Stimulated activated CD4-positive, alpha-beta T cell treated with anti-CD3 and anti-CD28 coated beads, Interleukin-4, amount 100 ng/mL, for 4 hours (primary cell): Measurements from ENCODE around the gene FHL2.
A peak's percentile ranks its signal among the peaks of the same experiment; 100 is the strongest.

Experiments used
- DNase-seq, 2 experiments: peaks; one replicate each; pipeline ENCODE4 v3.0.0-alpha.2; 2020

Gene FHL2

DNA sequence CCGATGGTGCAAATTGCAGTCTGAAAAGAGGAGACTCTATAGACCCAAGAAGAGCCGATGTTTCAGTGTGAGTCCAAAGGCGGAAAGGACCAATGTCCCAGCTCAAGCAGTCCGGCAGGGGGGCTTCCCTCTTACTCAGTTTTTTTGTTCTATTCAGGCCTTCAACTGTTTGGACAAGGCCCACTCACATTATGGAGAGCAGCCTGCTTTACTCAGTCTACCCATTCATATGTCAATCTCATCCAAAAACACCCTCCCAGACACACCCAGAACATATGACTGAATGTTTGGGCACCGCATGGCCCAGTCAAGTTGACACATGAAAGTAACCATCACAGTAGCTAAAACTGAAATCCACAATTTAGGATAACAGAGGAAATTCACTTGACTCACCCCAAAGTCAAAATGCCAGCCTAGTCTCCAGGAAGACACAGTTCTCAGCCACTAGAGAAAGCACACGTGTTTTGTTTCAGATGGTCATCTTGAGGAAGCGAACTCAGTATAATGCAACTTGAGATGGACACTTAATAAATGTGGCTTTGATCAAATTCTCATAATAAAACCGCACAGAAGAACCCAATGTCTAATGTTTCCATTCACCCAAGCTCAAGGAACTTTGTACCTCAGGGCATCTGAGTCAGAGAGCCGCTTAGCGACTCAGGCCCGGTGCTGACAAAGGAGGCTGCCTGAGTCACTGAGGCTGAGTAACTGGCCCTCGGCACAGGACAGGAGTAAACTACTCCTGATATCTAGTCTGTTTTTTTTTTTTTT lies 2.4 kb downstream of the FHL2 start:
- DNase-seq, result peak; percentile 32 to 75

- DNase-seq, result no peak
These were observed 3.2 kb downstream of the FHL2 start for GRCh38 chr2:105395691-105396090.

GRCh38 chr2:105394951-105395611 lies 3.8 kb downstream of the FHL2 start:
- DNase-seq, result no peak

- DNase-seq, result no peak
These were observed 5.3 kb downstream of the FHL2 start for GRCh38 chr2:105393373-105394055.

DNA sequence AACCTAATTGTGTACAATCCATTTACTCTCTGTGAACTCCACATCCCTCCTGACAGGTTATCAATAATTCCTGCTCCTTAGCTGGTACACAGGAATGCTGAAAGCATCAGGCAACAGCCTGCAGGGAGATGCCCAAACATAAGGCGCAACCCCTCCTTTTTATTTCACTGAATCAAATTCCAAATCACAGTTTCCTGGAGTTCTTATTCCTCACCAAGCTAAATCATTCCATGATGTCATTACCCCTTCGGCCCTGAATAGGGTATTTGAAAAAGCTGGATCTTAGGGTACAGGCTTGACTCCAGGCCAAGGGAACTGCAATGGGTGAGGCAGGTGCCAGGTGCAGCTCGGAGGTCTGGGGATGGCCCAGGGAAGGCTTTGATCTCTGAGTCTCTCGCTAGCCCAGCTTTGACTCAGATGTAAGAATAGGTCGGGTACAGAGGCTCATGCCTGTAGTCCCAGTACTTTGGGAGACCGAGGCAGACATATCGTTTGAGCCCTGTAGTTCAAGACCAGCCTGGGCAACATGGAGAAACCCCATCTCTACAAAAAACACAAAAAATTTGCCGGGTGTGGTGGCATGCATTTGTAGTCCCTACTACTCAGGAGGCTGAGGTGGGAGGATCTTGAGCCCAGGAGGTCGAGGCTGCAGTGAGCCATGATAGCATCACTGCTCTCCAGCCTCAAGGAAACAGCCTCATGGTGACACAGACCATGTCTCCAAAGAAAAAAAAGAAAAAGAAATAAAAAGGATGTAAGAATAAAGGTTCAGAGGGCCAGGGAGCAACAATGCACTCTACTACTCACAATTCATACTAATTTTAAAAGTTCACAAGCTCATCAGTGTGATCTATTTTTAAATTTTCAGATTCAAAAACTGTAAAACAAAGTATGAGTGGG lies 6.8 kb downstream of the FHL2 start:
- no peak for DNase-seq

DNA sequence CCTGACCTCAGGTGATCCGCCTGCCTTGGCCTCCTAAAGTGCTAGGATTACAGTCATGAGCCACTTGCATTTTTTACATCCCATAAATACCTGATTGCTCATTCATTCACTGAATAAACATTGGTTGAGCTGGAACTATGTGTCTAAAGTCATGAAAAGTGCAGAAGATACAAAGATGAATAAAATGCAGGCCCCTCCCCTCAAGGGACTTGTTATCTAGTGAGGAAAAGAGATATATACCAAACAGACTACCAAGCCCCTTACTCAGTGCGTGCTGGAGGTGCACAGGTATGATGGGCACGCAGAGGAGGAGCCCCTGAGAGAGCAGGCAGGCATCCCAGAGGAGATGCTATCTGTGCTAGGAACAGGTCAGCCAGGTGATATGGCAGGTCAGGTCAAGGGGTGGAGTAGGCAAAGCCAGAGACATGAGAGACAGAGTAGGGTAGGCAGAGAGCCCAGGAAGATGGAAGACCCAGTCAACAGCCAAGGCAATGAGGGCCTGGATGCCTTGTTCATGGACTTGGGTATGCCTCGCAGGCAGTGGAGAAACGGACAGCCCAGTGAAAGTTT lies 7.7 kb downstream of the FHL2 start:
- DNase-seq, result no peak

- DNase-seq, result no peak
These were observed 8.4 kb downstream of the FHL2 start for GRCh38 chr2:105390454-105390853.

GRCh38 chr2:105388971-105389381 lies 9.9 kb downstream of the FHL2 start:
- no peak for DNase-seq

- no peak for DNase-seq
These were observed 11.6 kb downstream of the FHL2 start for GRCh38 chr2:105387225-105387624.

DNA sequence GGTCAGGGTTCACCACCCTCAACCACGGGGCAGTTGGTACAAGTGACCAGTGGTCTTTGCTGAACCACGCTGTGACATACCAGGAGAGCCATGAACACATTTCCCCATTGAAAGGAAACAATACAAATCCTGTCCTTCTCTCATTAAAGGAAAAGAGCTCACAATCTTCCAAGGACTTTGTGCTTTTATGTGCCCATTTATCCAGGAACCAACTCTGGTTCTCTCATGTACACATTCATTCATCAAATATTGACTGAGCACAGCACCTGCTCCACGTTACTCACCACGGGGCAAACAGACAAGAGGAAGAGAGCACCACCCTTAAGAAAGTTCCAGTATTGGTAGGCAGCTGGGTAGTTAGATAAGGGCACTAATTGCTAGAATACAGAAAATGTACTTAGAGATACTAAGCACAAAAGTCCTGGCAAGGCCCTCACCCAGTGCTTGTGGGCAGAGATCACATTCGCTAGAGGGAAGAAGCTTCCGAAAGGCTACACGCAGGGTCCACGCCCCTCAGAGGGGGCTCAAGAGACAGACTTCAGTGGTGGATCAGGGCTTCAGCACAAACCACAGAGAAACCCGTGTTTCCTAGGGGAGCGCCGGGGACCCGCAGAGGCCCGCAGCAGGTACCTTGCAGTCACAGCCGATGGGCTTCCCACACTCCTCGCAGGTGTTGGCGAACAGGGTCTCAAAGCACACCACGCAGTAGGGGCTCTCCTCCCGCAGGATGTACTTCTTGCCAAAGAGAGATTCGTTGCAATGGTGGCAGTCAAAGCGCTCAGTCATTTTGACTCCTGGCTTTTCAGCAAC lies 12.9 kb downstream of the FHL2 start:
- no peak for DNase-seq

DNA sequence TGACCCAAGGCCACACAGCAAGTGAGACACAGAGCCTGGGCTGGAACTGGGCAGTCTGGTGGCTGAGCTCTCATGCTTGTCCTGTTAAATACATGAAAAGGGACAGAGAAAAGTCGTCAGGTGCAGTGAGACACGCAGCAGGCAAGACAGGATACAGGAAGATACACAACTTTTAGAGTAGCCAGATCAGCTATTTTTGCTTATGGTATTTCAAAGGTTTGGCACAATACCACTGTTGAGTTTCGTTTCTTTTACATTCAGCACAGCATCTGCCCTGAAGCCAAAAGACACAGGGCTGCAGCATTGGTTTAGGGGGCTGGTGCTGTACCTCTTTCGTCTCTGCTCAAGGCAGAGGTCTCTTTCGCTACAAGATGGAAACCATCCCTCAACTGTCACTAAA lies 14.0 kb downstream of the FHL2 start:
- no peak for DNase-seq

- DNase-seq, result no peak
These were observed 14.6 kb downstream of the FHL2 start for GRCh38 chr2:105384216-105384615.

- no peak for DNase-seq
These were observed 15.3 kb downstream of the FHL2 start for GRCh38 chr2:105383432-105384166.

- no peak for DNase-seq
These were observed 16.7 kb downstream of the FHL2 start for GRCh38 chr2:105382177-105382576.

DNA sequence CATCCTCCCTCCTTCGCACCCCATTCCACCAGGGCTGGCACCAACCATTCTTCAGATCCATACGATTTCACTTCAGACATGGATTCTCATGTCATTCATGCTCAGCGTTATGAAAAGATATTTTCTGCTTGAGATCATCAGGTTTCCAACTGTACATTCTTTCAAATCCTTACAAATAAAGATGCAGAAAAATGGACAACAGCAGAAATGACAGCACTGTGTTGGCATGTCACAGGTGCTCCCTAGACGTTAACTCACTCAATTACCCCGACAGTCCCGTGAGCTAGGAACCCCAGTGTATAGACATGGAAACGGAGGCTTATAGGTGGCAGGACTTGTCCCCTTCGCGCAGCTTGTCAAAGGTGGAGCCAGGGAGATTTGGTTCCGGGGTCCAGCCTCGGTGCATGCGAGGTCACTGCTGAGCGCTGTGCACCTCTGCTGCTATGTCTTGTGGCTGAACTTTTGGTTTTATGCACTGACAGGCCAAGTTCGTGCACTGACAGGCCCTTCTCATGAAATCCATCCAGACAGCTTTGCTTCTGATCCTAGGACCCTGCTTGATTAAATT lies 17.7 kb downstream of the FHL2 start:
- no peak for DNase-seq

GRCh38 chr2:105380432-105381100 lies 18.3 kb downstream of the FHL2 start:
- DNase-seq, result no peak

DNA sequence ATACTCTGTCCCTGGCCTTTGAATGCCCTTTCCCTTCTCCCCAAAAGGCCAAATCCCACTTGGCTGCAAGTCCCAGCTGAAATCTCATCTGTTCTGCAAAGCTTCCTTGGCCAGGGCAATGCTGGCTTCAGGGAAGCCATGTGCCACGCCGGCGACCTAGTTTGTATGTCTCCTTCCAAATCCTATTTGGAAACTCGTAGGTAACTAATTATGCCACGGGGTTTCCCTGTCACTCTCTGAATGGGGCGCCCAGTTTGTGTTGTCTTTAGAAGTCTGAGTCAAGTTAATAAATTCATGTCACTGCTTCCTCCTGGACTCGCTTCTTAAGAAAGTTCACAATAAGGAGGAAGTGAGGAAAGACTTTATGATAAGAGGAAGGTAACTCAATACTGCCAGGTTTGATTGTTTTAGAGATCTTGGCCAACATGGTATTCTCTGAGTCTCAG lies 19.1 kb downstream of the FHL2 start:
- DNase-seq, result no peak

DNA sequence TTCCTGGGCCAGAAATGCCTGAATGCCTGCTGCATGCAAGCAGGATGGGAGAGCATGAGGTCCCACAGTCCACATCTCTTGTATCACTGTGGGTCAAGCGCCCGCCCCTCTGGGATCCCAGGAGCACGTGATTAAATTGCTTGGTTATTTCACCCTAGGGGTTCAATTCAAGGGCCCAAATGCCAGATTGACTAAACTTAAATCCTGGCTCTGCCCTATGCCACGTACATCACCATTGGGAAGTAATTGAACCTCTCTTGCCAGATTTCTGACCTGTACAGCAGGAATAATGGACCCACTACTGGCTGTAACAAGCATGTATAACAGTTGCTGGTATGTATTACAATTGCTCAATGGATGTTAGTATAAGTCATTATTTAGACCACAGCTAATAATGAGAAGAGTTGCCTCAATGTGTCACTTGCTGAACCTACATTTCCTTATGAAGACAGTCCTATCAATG lies 19.9 kb downstream of the FHL2 start:
- no peak for DNase-seq

- DNase-seq, result no peak
These were observed 20.5 kb downstream of the FHL2 start for GRCh38 chr2:105378276-105378840.
